ENCODE measurements around the gene CADM1. TPM values are rescaled to one million over a fixed set of nuclear protein-coding genes. Genes with fewer than 3 reads are reported as not detected.
A peak's percentile ranks its signal among the peaks of the same experiment; 100 is the strongest.

CADM1 gene
- total RNA-seq, 1 donor from 2014 or later, result 150 TPM

GRCh38 chr11:115304774-115305472 lies 199.3 kb downstream of the CADM1 start:
- no peak for TF ChIP-seq CTCF (conservative IDR thresholded peaks at IDR 0.05)
- Mint-ChIP-seq H3K4me3 (peak overlapping the region; percentile 3), H3K27me3 (peaks cover 3% of the 10 kb centered on the region), H3K36me3 (peaks cover 5% of the 10 kb centered on the region), H3K4me1 (ENCODE audit: unreplicated experiment) (peaks cover 47% of the 10 kb centered on the region), H3K9me3 (no peaks in the 10 kb centered on the region), H3K27ac (peak overlapping the region; percentile 9)
- no peak for DNase-seq (ENCODE audit: extremely low spot score, unreplicated experiment)

- Mint-ChIP-seq H3K4me3 (no peak overlapping the region), H3K4me1 (ENCODE audit: unreplicated experiment) (peaks cover 44% of the 10 kb centered on the region), H3K36me3 (peaks cover 6% of the 10 kb centered on the region), H3K27me3 (peaks cover 3% of the 10 kb centered on the region), H3K27ac (no peak overlapping the region), H3K9me3 (no peaks in the 10 kb centered on the region)
- no peak for TF ChIP-seq CTCF (conservative IDR thresholded peaks at IDR 0.05)
- DNase-seq (ENCODE audit: extremely low spot score, unreplicated experiment), result no peak
Measured at GRCh38 chr11:115303929-115304531, 200.2 kb downstream of the CADM1 start.

- no peak for TF ChIP-seq CTCF (conservative IDR thresholded peaks at IDR 0.05)
- Mint-ChIP-seq H3K27ac (no peak overlapping the region), H3K27me3 (peaks cover 3% of the 10 kb centered on the region), H3K4me1 (ENCODE audit: unreplicated experiment) (peaks cover 51% of the 10 kb centered on the region), H3K9me3 (no peaks in the 10 kb centered on the region), H3K36me3 (peaks cover 9% of the 10 kb centered on the region), H3K4me3 (no peak overlapping the region)
- DNase-seq (ENCODE audit: extremely low spot score, unreplicated experiment), result no peak
Measured at GRCh38 chr11:115302946-115303703, 201.1 kb downstream of the CADM1 start.

GRCh38 chr11:115300660-115301428 lies 203.4 kb downstream of the CADM1 start:
- no peak for TF ChIP-seq CTCF (conservative IDR thresholded peaks at IDR 0.05)
- Mint-ChIP-seq H3K27me3 (peaks cover 3% of the 10 kb centered on the region), H3K4me1 (ENCODE audit: unreplicated experiment) (peaks cover 51% of the 10 kb centered on the region), H3K36me3 (peaks cover 9% of the 10 kb centered on the region), H3K27ac (no peak overlapping the region), H3K9me3 (no peaks in the 10 kb centered on the region), H3K4me3 (no peak overlapping the region)
- DNase-seq (ENCODE audit: extremely low spot score, unreplicated experiment), result no peak

GRCh38 chr11:115298300-115299012 lies 205.8 kb downstream of the CADM1 start:
- no peak for DNase-seq (ENCODE audit: extremely low spot score, unreplicated experiment)
- H3K9me3 Mint-ChIP-seq, result no peaks in the 10 kb centered on the region
- no peaks in the 10 kb centered on the region for H3K27me3 Mint-ChIP-seq
- peaks cover 37% of the 10 kb centered on the region for H3K4me1 Mint-ChIP-seq (ENCODE audit: unreplicated experiment)
- peaks cover 8% of the 10 kb centered on the region for H3K36me3 Mint-ChIP-seq
- H3K4me3 Mint-ChIP-seq, result no peak overlapping the region
- no peak for TF ChIP-seq CTCF (conservative IDR thresholded peaks at IDR 0.05)
- H3K27ac Mint-ChIP-seq, result no peak overlapping the region
